Keratinocyte (primary cell): ENCODE data around the gene CIROP. TPM values are rescaled to one million over a fixed set of nuclear protein-coding genes. Genes with fewer than 3 reads are reported as not detected.

Source experiments
- DNase-seq: peaks from one replicate; pipeline ENCODE4 v3.0.0-alpha.2; 2011; ENCODE audit warnings: low read depth, missing footprints, low spot score
- FAIRE-seq: peaks from 2 replicates; lab custom pipeline; 2011; peaks lifted over from hg19 to GRCh38; lab: Jason Lieb, UNC
- H2AFZ ChIP-seq: 2 replicates; pipeline ENCODE4 v1.6.0; 2012; ENCODE audit warnings: low read length, control low read depth, inconsistent platforms; ENCODE audit not compliant: control insufficient read depth
- H3K27ac ChIP-seq: 2 replicates; pipeline ENCODE4 v1.5.1; 2011; ENCODE audit warnings: low read length; ENCODE audit not compliant: control insufficient read depth, insufficient read depth
- H3K27me3 ChIP-seq: 3 replicates; pipeline ENCODE4 v1.6.0; 2011; ENCODE audit warnings: low read length; ENCODE audit not compliant: control insufficient read depth, insufficient read depth; ENCODE audit errors: extremely low read depth
- H3K36me3 ChIP-seq, 2 experiments: 2 replicates in 1 of 2; 3 replicates in 1 of 2; pipeline ENCODE4 v1.5.1; 2011; ENCODE audit warnings: low read length in 2 of 2, mild to moderate bottlenecking in 1 of 2; ENCODE audit not compliant: control insufficient read depth in 2 of 2, insufficient read depth in 2 of 2; ENCODE audit errors: extremely low read depth in 1 of 2
- H3K4me1 ChIP-seq: 3 replicates; pipeline ENCODE4 v1.5.1; 2011; ENCODE audit warnings: low read length; ENCODE audit not compliant: control insufficient read depth, insufficient read depth; ENCODE audit errors: extremely low read depth
- H3K4me2 ChIP-seq: 3 replicates; pipeline ENCODE4 v1.6.0; 2011; ENCODE audit warnings: low read depth, low read length; ENCODE audit not compliant: control insufficient read depth, insufficient read depth; ENCODE audit errors: extremely low read depth
- H3K4me3 ChIP-seq, 3 experiments: fragments of 200-600 bp in 1 of 3; sonication (generic) in 1 of 3; 2 replicates in 2 of 3; 3 replicates in 1 of 3; pipeline ENCODE4 v1.5.1; 2011 to 2016; ENCODE audit warnings: low read length in 3 of 3, mild to moderate bottlenecking in 3 of 3, control low read depth in 2 of 3, inconsistent platforms in 1 of 3, low read depth in 1 of 3, mixed read lengths in 1 of 3, mixed run types in 1 of 3, moderate library complexity in 1 of 3; ENCODE audit not compliant: control insufficient read depth in 2 of 3, insufficient read depth in 2 of 3; ENCODE audit errors: extremely low read depth in 1 of 3
- H3K79me2 ChIP-seq: 2 replicates; pipeline ENCODE4 v1.6.0; 2012; ENCODE audit warnings: low read length; ENCODE audit not compliant: control insufficient read depth, insufficient read depth
- H3K9ac ChIP-seq: 3 replicates; pipeline ENCODE4 v1.6.0; 2011; ENCODE audit warnings: low read length; ENCODE audit not compliant: control insufficient read depth, insufficient read depth; ENCODE audit errors: extremely low read depth
- H3K9me1 ChIP-seq: 3 replicates; pipeline ENCODE4 v1.6.0; 2011; ENCODE audit warnings: low read length; ENCODE audit not compliant: control insufficient read depth, insufficient read depth; ENCODE audit errors: extremely low read depth
- H3K9me3 ChIP-seq: 2 replicates; pipeline ENCODE4 v1.5.1; 2012; ENCODE audit warnings: low read depth, low read length; ENCODE audit not compliant: control insufficient read depth
- H4K20me1 ChIP-seq: 3 replicates; pipeline ENCODE4 v1.6.0; 2011; ENCODE audit warnings: low read length; ENCODE audit not compliant: control insufficient read depth, insufficient read depth; ENCODE audit errors: extremely low read depth
- EZH2 ChIP-seq: IDR thresholded peaks from one replicate; pipeline ENCODE4 v1.6.1; 2012; ENCODE audit warnings: inconsistent platforms, mild to moderate bottlenecking, low read length, moderate library complexity
- dilution Hi-C: fragments of 300-500 bp; cut with MboI; formaldehyde crosslinking; loops from one replicate; pipeline ENCODE4 v1.7.0; 2020; ENCODE audit warnings: low sequenced_read_pairs; ENCODE audit not compliant: extremely low pct_ligation_motif_present
- polyA plus RNA-seq, 5 experiments: library from polyadenylated mRNA; depleted of rRNA in 3 of 5; stranded (reverse) in 3 of 5; stranded (forward) in 1 of 5; unstranded in 1 of 5; fragments of >200 nt; gene quantifications; 1 replicate in 1 of 5; 2 replicates in 3 of 5; 3 replicates in 1 of 5; pipeline versions ENCODE4 v1.2.1 to v1.2.3, GENCODE V29; 2011 to 2012; ENCODE audit warnings: missing spikeins in 2 of 5, low read depth in 1 of 5, low replicate concordance in 1 of 5
- TF ChIP-seq, protein P1 (sequence below), 3 experiments: IDR thresholded peaks in 1 of 3; conservative IDR thresholded peaks in 1 of 3; optimal IDR thresholded peaks in 1 of 3; 2 replicates in 2 of 3; 3 replicates in 1 of 3; pipeline versions ENCODE3 to v1.5.1; 2011; ENCODE audit warnings: low read length in 3 of 3, mild to moderate bottlenecking in 3 of 3, moderate library complexity in 2 of 3, control low read depth in 1 of 3, inconsistent platforms in 1 of 3; ENCODE audit not compliant: insufficient read depth in 2 of 3; ENCODE audit errors: extremely low read depth in 1 of 3

CIROP gene
- polyA plus RNA-seq, 1 donor (not counting 4 experiments of a cell fraction or from before 2014, with no cell fraction given), result not detected

DNA sequence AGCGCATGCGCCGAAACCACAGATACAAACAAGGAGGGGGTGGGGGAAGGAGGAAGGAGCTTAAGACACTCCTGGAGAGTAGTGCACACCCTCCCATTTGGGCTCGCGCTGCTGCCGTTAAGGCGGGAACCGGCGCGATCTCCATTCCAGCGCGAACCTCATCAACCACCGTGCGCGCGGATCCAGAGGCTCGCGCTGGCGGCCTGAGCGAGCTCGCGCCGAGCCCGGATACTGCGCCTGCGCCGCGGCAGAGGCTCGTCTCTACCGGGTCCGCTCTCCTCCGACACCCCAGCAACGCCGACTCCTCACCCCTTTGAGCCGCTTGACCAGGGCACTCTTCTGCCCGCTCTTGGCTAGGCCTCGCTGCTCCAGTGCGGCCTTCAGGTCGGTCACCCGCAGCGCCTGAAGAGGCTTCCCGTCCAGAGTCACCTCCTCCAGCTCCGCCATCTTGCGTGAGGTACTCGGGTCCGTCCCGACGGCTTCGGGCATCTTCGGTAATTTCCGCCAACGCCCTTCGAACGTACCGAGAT is 10.1 kb downstream of the CIROP start, which contains the start of gene ACIN1:
Gene ACIN1, minus strand, starts transcription at position 471 of the 530 bp plus-strand sequence. Its CDS starts 24 bp downstream, at position 447.
- H4K20me1 ChIP-seq, result peaks cover 17% of the 10 kb centered on the region
- no peaks in the 10 kb centered on the region for H3K9me3 ChIP-seq
- dilution Hi-C loops, result no loop called here
- peaks cover 88% of the 10 kb centered on the region for H3K79me2 ChIP-seq
- TF ChIP-seq, protein P1, sequence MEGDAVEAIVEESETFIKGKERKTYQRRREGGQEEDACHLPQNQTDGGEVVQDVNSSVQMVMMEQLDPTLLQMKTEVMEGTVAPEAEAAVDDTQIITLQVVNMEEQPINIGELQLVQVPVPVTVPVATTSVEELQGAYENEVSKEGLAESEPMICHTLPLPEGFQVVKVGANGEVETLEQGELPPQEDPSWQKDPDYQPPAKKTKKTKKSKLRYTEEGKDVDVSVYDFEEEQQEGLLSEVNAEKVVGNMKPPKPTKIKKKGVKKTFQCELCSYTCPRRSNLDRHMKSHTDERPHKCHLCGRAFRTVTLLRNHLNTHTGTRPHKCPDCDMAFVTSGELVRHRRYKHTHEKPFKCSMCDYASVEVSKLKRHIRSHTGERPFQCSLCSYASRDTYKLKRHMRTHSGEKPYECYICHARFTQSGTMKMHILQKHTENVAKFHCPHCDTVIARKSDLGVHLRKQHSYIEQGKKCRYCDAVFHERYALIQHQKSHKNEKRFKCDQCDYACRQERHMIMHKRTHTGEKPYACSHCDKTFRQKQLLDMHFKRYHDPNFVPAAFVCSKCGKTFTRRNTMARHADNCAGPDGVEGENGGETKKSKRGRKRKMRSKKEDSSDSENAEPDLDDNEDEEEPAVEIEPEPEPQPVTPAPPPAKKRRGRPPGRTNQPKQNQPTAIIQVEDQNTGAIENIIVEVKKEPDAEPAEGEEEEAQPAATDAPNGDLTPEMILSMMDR (optimal IDR thresholded peaks at IDR 0.05 in 1 of 3, IDR thresholded peaks at IDR 0.05 in 1 of 3, conservative IDR thresholded peaks at IDR 0.05 in 1 of 3; ENCODE audit: extremely low read depth in 1 of 3, insufficient read depth in 2 of 3, low read length in 3 of 3), result no peak
- no peak for TF ChIP-seq EZH2
- H3K36me3 ChIP-seq, result peaks cover 16 to 37% of the 10 kb centered on the region in 2 experiments
- peak within 1 kb of the TSS; percentile 99 for H2AFZ ChIP-seq
- peak within 1 kb of the TSS; percentile 100 for H3K9ac ChIP-seq
- peaks cover 4% of the 10 kb centered on the region for H3K9me1 ChIP-seq
- FAIRE-seq, result no peak
- H3K27me3 ChIP-seq, result no peaks in the 10 kb centered on the region
- H3K4me1 ChIP-seq, result peaks cover 21% of the 10 kb centered on the region
- peak; percentile 58 for DNase-seq
- peak within 1 kb of the TSS; percentile 86 to 99 (median 99) for H3K4me3 ChIP-seq
- H3K27ac ChIP-seq, result peak within 1 kb of the TSS; percentile 99
- peak within 1 kb of the TSS; percentile 98 for H3K4me2 ChIP-seq

DNA sequence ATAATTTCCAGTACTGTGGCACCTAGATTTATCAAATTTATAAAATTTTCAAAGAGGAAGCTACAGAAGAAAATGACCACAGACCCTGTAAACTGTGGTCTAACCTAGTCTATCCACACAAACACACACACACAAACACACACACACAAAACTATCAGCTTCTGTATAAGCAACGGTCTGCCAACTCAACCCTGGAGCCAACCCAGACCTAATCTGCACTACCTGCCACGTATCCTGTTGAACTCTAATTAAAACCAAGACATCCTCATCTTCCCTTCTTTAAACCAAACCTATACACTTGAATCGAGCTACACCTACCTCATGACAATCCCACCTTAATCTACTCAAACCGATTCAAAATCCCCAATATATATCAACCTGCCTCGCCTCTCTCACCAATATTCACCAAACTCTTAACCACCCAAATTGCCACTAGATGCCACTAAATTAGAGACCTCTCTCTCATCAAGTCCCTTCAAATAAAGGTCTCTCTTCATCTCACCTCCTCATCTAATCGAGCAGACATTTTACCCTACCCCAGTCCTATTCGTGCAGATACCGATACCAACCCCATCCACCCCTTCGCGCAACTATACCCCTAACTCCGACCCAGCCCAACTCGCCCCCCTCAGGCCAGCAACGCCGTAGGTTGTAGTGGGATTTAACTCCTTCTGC is 10.7 kb downstream of the CIROP start:
- Histone ChIP-seq H4K20me1 (peaks cover 17% of the 10 kb centered on the region), H3K27ac (peak overlapping the region; percentile 99), H3K9me3 (no peaks in the 10 kb centered on the region), H3K9ac (peak overlapping the region; percentile 100), H3K4me3 (peak overlapping the region; percentile 86 to 99 (median 99)), H2AFZ (peak overlapping the region; percentile 99), H3K4me1 (peaks cover 21% of the 10 kb centered on the region), H3K79me2 (peaks cover 87% of the 10 kb centered on the region), H3K27me3 (no peaks in the 10 kb centered on the region), H3K36me3 (peaks cover 18 to 43% of the 10 kb centered on the region in 2 experiments), H3K9me1 (peaks cover 4% of the 10 kb centered on the region), H3K4me2 (peak overlapping the region; percentile 98)
- TF ChIP-seq, protein P1 (optimal IDR thresholded peaks at IDR 0.05 in 1 of 3, IDR thresholded peaks at IDR 0.05 in 1 of 3, conservative IDR thresholded peaks at IDR 0.05 in 1 of 3; ENCODE audit: extremely low read depth in 1 of 3, insufficient read depth in 2 of 3, low read length in 3 of 3), result peak in 2 of 3 experiments; percentile 23 to 44
- TF ChIP-seq EZH2, result no peak
- dilution Hi-C loops, result no loop called here
- FAIRE-seq (no peak), DNase-seq (no peak)
